Glutamatergic neuron (in vitro differentiated cells): Measurements from ENCODE around the gene E2F6. TPM values are rescaled to one million over a fixed set of nuclear protein-coding genes. Genes with fewer than 3 reads are reported as not detected.
A peak's percentile ranks its signal among the peaks of the same experiment; 100 is the strongest.

ENCODE experiments used
- DNase-seq: peaks from one replicate; pipeline ENCODE4 v3.0.0; 2022
- H3K27ac Mint-ChIP-seq: one replicate; pipeline ENCODE4 v1.8.0; 2020; ENCODE audit warnings: mild to moderate bottlenecking, mixed read lengths, inconsistent platforms; ENCODE audit not compliant: unreplicated experiment
- H3K27me3 Mint-ChIP-seq: one replicate; pipeline ENCODE4 v1.8.0; 2020; ENCODE audit warnings: mild to moderate bottlenecking, moderate library complexity, mixed read lengths, inconsistent platforms; ENCODE audit not compliant: unreplicated experiment
- H3K36me3 Mint-ChIP-seq: one replicate; pipeline ENCODE4 v1.8.0; 2020; ENCODE audit warnings: mild to moderate bottlenecking, mixed read lengths, inconsistent platforms; ENCODE audit not compliant: unreplicated experiment
- H3K4me1 Mint-ChIP-seq: one replicate; pipeline ENCODE4 v1.8.0; 2020; ENCODE audit warnings: mild to moderate bottlenecking, low read depth, mixed read lengths, inconsistent platforms; ENCODE audit not compliant: unreplicated experiment
- H3K4me3 Mint-ChIP-seq: one replicate; pipeline ENCODE4 v1.8.0; 2020; ENCODE audit warnings: mild to moderate bottlenecking, mixed read lengths, inconsistent platforms; ENCODE audit not compliant: unreplicated experiment
- H3K9me3 Mint-ChIP-seq: one replicate; pipeline ENCODE4 v1.8.0; 2020; ENCODE audit warnings: mild to moderate bottlenecking, moderate library complexity, mixed read lengths, inconsistent platforms; ENCODE audit not compliant: unreplicated experiment
- total RNA-seq: library from RNA; stranded (reverse); fragmentation: NEBNext Ultra II Directional; extraction: Animal tissue kit (Norgen Biotek cat#: 25700); gene quantifications from one replicate; pipeline ENCODE4 v1.2.1, GENCODE V29; 2021; ENCODE audit not compliant: unreplicated experiment
- TF ChIP-seq, protein P1 (sequence below): fragments of 200-600 bp; sonication (generic); IDR thresholded peaks from one replicate; pipeline ENCODE4 v1.5.0; 2021; ENCODE audit not compliant: partially characterized antibody, unreplicated experiment

E2F6 gene
- total RNA-seq, 1 donor from 2014 or later, result 22.1 TPM

DNA sequence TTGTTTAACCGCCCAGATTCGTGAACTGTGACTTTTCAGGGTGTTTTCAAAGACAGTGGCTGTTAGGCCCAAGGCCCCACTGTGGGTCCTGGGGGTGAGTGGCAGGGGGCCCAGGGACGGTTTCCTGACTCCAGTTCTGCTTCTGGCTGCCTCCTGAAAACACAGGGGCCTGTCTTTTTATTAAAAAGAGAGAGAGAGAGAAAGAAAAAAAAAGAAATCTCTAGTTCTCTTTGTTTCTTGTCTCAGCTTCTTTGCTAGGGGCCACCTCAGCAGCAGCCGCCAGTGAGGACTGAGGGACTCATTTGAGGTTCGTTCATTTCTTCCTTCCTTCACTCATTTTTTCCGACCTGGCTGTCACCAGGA, 15.4 kb upstream of the E2F6 start:
- DNase-seq, result no peak
- H3K9me3 Mint-ChIP-seq, result peaks cover 13% of the 10 kb centered on the region
- TF ChIP-seq, protein P1, sequence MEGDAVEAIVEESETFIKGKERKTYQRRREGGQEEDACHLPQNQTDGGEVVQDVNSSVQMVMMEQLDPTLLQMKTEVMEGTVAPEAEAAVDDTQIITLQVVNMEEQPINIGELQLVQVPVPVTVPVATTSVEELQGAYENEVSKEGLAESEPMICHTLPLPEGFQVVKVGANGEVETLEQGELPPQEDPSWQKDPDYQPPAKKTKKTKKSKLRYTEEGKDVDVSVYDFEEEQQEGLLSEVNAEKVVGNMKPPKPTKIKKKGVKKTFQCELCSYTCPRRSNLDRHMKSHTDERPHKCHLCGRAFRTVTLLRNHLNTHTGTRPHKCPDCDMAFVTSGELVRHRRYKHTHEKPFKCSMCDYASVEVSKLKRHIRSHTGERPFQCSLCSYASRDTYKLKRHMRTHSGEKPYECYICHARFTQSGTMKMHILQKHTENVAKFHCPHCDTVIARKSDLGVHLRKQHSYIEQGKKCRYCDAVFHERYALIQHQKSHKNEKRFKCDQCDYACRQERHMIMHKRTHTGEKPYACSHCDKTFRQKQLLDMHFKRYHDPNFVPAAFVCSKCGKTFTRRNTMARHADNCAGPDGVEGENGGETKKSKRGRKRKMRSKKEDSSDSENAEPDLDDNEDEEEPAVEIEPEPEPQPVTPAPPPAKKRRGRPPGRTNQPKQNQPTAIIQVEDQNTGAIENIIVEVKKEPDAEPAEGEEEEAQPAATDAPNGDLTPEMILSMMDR, result no peak
- peak overlapping the region; percentile 73 for H3K4me3 Mint-ChIP-seq
- peaks cover 11% of the 10 kb centered on the region for H3K4me1 Mint-ChIP-seq
- H3K27me3 Mint-ChIP-seq, result peaks cover 6% of the 10 kb centered on the region
- no peaks in the 10 kb centered on the region for H3K36me3 Mint-ChIP-seq
- H3K27ac Mint-ChIP-seq, result no peak overlapping the region

DNA sequence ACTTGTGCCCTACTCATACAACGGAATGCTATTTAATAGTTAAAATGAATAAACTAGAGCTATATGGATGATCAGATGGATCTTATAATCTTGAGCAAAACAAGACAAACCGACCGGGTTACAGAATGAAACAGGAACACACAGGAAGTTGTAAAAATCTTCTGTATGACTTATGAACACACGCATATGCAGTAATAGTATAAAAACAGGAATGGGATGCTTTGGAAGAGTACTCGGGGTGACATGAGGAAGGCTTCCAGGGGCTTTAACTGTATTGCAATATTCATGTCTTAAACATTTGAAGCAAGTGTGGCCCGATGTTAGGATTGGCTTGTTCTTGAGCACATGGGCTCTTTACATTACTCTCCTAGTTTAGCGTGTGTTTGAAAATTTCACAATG, 14.9 kb upstream of the E2F6 start:
- H3K4me1 Mint-ChIP-seq, result peaks cover 10% of the 10 kb centered on the region
- H3K27me3 Mint-ChIP-seq, result peaks cover 6% of the 10 kb centered on the region
- TF ChIP-seq, protein P1, result no peak
- no peak for DNase-seq
- H3K4me3 Mint-ChIP-seq, result peak overlapping the region; percentile 73
- no peak overlapping the region for H3K27ac Mint-ChIP-seq
- no peaks in the 10 kb centered on the region for H3K36me3 Mint-ChIP-seq
- peaks cover 13% of the 10 kb centered on the region for H3K9me3 Mint-ChIP-seq

DNA sequence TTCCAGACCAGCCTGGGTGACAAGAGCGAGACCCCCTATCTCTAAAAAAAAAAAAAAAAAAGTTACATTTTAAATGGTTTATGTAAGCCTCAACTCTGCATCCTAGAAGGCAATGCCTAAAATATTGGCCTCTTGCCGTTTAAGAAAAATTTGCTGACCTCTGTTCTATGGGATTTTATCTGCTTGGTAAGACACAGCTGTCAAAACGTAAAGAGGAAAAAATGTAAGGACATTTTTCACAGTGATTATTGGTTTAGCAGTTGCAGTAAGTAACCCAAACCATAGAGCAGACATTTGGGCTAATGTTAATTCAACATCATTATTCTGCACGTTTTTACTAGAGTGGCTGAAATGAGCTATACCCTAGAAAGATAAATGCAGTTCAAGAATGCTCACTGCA, 14.4 kb upstream of the E2F6 start:
- no peak for DNase-seq
- TF ChIP-seq, protein P1, result no peak
- H3K27ac Mint-ChIP-seq, result no peak overlapping the region
- no peak overlapping the region for H3K4me3 Mint-ChIP-seq
- no peaks in the 10 kb centered on the region for H3K36me3 Mint-ChIP-seq
- peaks cover 13% of the 10 kb centered on the region for H3K9me3 Mint-ChIP-seq
- peaks cover 6% of the 10 kb centered on the region for H3K27me3 Mint-ChIP-seq
- peaks cover 7% of the 10 kb centered on the region for H3K4me1 Mint-ChIP-seq

DNA sequence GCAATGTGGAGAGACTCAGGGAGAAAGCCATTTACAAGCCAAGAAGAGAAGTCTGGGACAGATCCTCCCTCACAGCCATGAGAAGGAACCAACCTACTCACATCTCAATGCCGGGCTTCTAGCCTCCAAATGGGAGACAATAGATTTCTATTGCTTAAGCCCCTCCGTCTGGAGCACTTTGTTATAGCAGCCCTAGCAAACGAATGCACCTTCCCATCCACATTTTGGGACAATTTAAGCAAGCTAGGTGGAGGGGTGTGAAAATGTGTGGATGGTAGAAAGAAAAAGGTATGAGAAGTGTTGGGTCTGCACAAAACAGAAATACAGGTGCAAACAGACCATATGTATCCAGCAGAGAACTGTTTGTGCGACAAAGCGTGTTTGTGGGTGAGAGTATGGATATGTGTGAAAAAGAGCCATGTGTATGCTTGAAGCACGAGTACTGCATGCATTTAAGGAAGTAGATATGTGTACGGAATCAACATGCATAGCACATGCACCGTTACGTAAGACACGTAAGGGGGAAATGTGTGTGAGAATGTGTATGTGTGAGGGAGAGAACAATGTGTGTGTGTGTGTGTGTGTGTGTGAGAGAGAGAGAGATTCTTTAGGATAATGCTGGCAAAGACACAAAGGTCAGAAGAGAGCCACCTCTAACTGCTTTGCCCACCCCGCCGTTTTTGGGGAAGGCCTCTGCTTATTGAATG, 13.1 kb upstream of the E2F6 start:
- TF ChIP-seq, protein P1, result no peak
- H3K4me3 Mint-ChIP-seq, result no peak overlapping the region
- peaks cover 5% of the 10 kb centered on the region for H3K4me1 Mint-ChIP-seq
- H3K27ac Mint-ChIP-seq, result no peak overlapping the region
- H3K36me3 Mint-ChIP-seq, result no peaks in the 10 kb centered on the region
- DNase-seq, result no peak
- H3K27me3 Mint-ChIP-seq, result peaks cover 6% of the 10 kb centered on the region
- peaks cover 10% of the 10 kb centered on the region for H3K9me3 Mint-ChIP-seq

DNA sequence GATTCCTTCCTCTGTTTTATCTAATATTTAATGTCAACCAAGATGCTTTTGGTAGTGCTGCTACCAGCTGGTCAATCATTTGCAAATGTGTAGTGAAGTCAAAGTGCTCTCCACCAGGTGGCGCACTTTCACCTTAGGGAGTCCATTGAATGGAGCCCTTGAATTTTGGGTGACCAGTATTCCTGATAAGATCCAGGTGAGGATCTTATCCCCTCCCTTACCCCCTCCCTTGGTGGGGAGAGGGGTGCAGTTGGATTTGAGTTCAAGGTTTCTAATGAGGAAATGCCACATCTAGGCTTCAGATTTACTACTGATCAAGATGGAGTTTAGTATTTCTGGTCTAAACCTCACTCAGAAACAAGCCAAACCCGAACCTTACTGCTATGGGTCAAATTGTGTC, 12.0 kb upstream of the E2F6 start:
- Mint-ChIP-seq H3K9me3 (peaks cover 2% of the 10 kb centered on the region), H3K27ac (no peak overlapping the region), H3K4me1 (peaks cover 5% of the 10 kb centered on the region), H3K36me3 (no peaks in the 10 kb centered on the region), H3K27me3 (peaks cover 3% of the 10 kb centered on the region), H3K4me3 (no peak overlapping the region)
- TF ChIP-seq, protein P1, result peak; percentile 96
- DNase-seq, result peak; percentile 95
